WTC11 (cell line): ENCODE results near the gene GABRG3. TPM values are rescaled to one million over a fixed set of nuclear protein-coding genes. Genes with fewer than 3 reads are reported as not detected.
A peak's percentile ranks its signal among the peaks of the same experiment; 100 is the strongest.

Source experiments
- ATAC-seq: fragments of 200-7000 bp; cut with Tn5 transposase; 2 replicates; pipeline ENCODE4 v1.10.0; 2021; ENCODE audit warnings: mild to moderate bottlenecking, moderate library complexity
- CTCF ChIA-PET: fragments of 300-600 bp; sonication (Branson Sonifier 250); formaldehyde crosslinking; loops from one replicate; lab custom pipeline; 2021; ENCODE audit warnings: antibody characterized with exemption; lab: Charles Lee
- POLR2A ChIA-PET: fragments of 350-600 bp; sonication (Branson Sonifier 250); formaldehyde crosslinking; loops from one replicate; lab custom pipeline; 2021; ENCODE audit warnings: antibody characterized with exemption; lab: Charles Lee
- DNase-seq: peaks from one replicate; pipeline ENCODE4 v3.0.0; 2021; ENCODE audit warnings: low spot score
- H3K27ac Mint-ChIP-seq: 2 replicates; pipeline ENCODE4 v1.8.0; 2021; ENCODE audit warnings: mixed read lengths
- H3K27me3 Mint-ChIP-seq: 2 replicates; pipeline ENCODE4 v1.8.0; 2021; ENCODE audit warnings: low read depth, mild to moderate bottlenecking, moderate library complexity, mixed read lengths
- H3K36me3 Mint-ChIP-seq: 2 replicates; pipeline ENCODE4 v1.8.0; 2021; ENCODE audit warnings: mixed read lengths
- H3K4me1 Mint-ChIP-seq: 2 replicates; pipeline ENCODE4 v1.8.0; 2022; ENCODE audit warnings: mixed read lengths
- H3K4me3 Mint-ChIP-seq: 2 replicates; pipeline ENCODE4 v1.8.0; 2021; ENCODE audit warnings: mild to moderate bottlenecking, moderate library complexity, mixed read lengths
- H3K9me3 Mint-ChIP-seq: 2 replicates; pipeline ENCODE4 v1.8.0; 2021; ENCODE audit warnings: mixed read lengths
- ATF2 ChIP-seq: sonication (generic); formaldehyde crosslinking; IDR thresholded peaks from 2 replicates; pipeline ENCODE4 v1.8.1; 2022; ENCODE audit warnings: low read depth, missing genetic modification reagents, borderline replicate concordance
- ATF6 ChIP-seq: sonication (generic); formaldehyde crosslinking; IDR thresholded peaks from 2 replicates; pipeline ENCODE4 v1.8.1; 2023; ENCODE audit warnings: mild to moderate bottlenecking, missing genetic modification reagents
- CBFB ChIP-seq: sonication (generic); formaldehyde crosslinking; IDR thresholded peaks from 2 replicates; pipeline ENCODE4 v1.8.1; 2022; ENCODE audit warnings: mild to moderate bottlenecking, low read depth, missing genetic modification reagents
- ELF4 ChIP-seq: sonication (generic); formaldehyde crosslinking; IDR thresholded peaks from 2 replicates; pipeline ENCODE4 v1.8.1; 2022; ENCODE audit warnings: low read depth, mild to moderate bottlenecking, moderate library complexity, missing genetic modification reagents
- ESRRA ChIP-seq: sonication (generic); formaldehyde crosslinking; IDR thresholded peaks from 2 replicates; pipeline ENCODE4 v1.8.1; 2022; ENCODE audit warnings: mild to moderate bottlenecking, missing genetic modification reagents, borderline replicate concordance
- FOXK1 ChIP-seq: sonication (generic); formaldehyde crosslinking; IDR thresholded peaks from 2 replicates; pipeline ENCODE4 v1.8.0; 2022; ENCODE audit warnings: mild to moderate bottlenecking, moderate library complexity, missing genetic modification reagents
- HMGXB4 ChIP-seq: sonication (generic); formaldehyde crosslinking; IDR thresholded peaks from 2 replicates; pipeline ENCODE4 v1.8.1; 2023; ENCODE audit warnings: mild to moderate bottlenecking, moderate library complexity, missing genetic modification reagents
- KAT7 ChIP-seq: sonication (generic); formaldehyde crosslinking; IDR thresholded peaks from 2 replicates; pipeline ENCODE4 v1.8.1; 2023; ENCODE audit warnings: missing genetic modification reagents, mild to moderate bottlenecking, borderline replicate concordance
- NFE2L1 ChIP-seq: sonication (generic); formaldehyde crosslinking; IDR thresholded peaks from 2 replicates; pipeline ENCODE4 v1.8.1; 2023; ENCODE audit warnings: missing genetic modification reagents
- RELA ChIP-seq: sonication (generic); formaldehyde crosslinking; IDR thresholded peaks from 2 replicates; pipeline ENCODE4 v1.8.1; 2022; ENCODE audit warnings: missing genetic modification reagents, mild to moderate bottlenecking, borderline replicate concordance
- TCF7 ChIP-seq: sonication (generic); formaldehyde crosslinking; IDR thresholded peaks from 2 replicates; pipeline ENCODE4 v1.8.0; 2022; ENCODE audit warnings: mild to moderate bottlenecking, low read depth, missing genetic modification reagents, moderate library complexity
- ZBTB21 ChIP-seq: sonication (generic); formaldehyde crosslinking; IDR thresholded peaks from 2 replicates; pipeline ENCODE4 v1.8.1; 2023; ENCODE audit warnings: mild to moderate bottlenecking, missing genetic modification reagents, borderline replicate concordance
- ZNF138 ChIP-seq: sonication (generic); formaldehyde crosslinking; conservative IDR thresholded peaks from 2 replicates; pipeline ENCODE4 v1.8.1; 2022; ENCODE audit warnings: mild to moderate bottlenecking, moderate library complexity, missing genetic modification reagents
- ZNF263 ChIP-seq: sonication (generic); formaldehyde crosslinking; IDR thresholded peaks from 2 replicates; pipeline ENCODE4 v1.8.1; 2022; ENCODE audit warnings: low read depth, mild to moderate bottlenecking, moderate library complexity, missing genetic modification reagents
- ZNF317 ChIP-seq: sonication (generic); formaldehyde crosslinking; IDR thresholded peaks from 2 replicates; pipeline ENCODE4 v1.8.1; 2023; ENCODE audit warnings: low read depth, mild to moderate bottlenecking, moderate library complexity, missing genetic modification reagents, borderline replicate concordance
- ZNF423 ChIP-seq: fragments of 250-450 bp; sonication (Bioruptor Pico); IDR thresholded peaks from 2 replicates; pipeline ENCODE4 v2.1.2; 2022; ENCODE audit warnings: mild to moderate bottlenecking, moderate library complexity
- ZNF532 ChIP-seq: fragments of 250-450 bp; sonication (Bioruptor Pico); IDR thresholded peaks from 2 replicates; pipeline ENCODE4 v1.9.0; 2021; ENCODE audit warnings: mild to moderate bottlenecking, borderline replicate concordance
- total RNA-seq: library from RNA; stranded (reverse); gene quantifications from 3 replicates; pipeline ENCODE4 v1.2.3, GENCODE V29; 2021
- TF ChIP-seq, protein P1 (sequence below): fragments of 250-450 bp; sonication (Bioruptor Pico); IDR thresholded peaks from 2 replicates; pipeline ENCODE4 v1.8.0; 2021; ENCODE audit warnings: mild to moderate bottlenecking
- TF ChIP-seq, protein P2 (sequence below): sonication (generic); formaldehyde crosslinking; IDR thresholded peaks from 2 replicates; pipeline ENCODE4 v1.8.1; 2022; ENCODE audit warnings: mild to moderate bottlenecking, moderate library complexity, missing genetic modification reagents
- TF ChIP-seq, protein P3 (sequence below): sonication (generic); formaldehyde crosslinking; IDR thresholded peaks from 2 replicates; pipeline ENCODE4 v1.8.0; 2022; ENCODE audit warnings: mild to moderate bottlenecking, missing genetic modification reagents

Gene GABRG3
- total RNA-seq, 1 experiment from 2014 or later: 0.72 TPM

- no peaks in the 10 kb centered on the region for H3K36me3 Mint-ChIP-seq
- peak; percentile 47 for ATAC-seq
- H3K27me3 Mint-ChIP-seq: peaks cover 72% of the 10 kb centered on the region
- TF ChIP-seq HMGXB4 (CRISPR knock-in tag) (peak; percentile 82; the same call in 1 of the 2 replicates), ZNF423 (CRISPR knock-in tag) (0 out of 2 replicates have a peak, but pooled peaks have one; percentile 30), FOXK1 (CRISPR knock-in tag) (0 out of 2 replicates have a peak, but pooled peaks have one; percentile 22), NFE2L1 (CRISPR knock-in tag) (no peak)
- TF ChIP-seq, all 79 proteins: peak for 3
- no peaks in the 10 kb centered on the region for H3K9me3 Mint-ChIP-seq
- POLR2A ChIA-PET: no interaction called here
- DNase-seq: peak; percentile 49
- CTCF ChIA-PET: interaction anchor here (1.0 to 5.4 kb wide), 8 partner anchors 14 to 388 kb away, joined by 3 to 78 read pairs (median 4); no protein-coding TSS in a partner anchor
- H3K27ac Mint-ChIP-seq: no peak overlapping the region
- H3K4me1 Mint-ChIP-seq: peaks cover 7% of the 10 kb centered on the region
- peak overlapping the region; percentile 61 for H3K4me3 Mint-ChIP-seq
Measured at GRCh38 chr15:26971271-26972018, 464 bp downstream of the GABRG3 start.

DNA sequence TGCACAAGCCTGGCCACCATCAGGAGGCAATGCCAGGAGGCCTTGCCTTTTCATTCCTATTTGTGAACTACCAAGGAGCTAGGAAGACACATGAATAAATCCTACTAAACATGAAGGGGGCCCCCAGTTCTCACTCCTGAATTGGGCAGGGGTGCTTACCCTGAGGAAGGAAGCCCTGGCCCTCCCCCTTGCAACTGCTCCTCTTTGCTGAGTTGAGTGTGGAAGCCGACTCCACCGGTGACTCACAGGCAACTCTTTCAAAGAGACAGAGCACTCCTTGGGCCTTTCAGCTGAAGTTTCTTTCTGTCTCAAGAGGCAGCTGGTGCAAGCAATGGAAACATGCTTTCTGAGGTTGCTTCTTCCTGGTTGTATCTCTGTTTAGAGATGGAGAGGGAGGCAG lies 1.7 kb downstream of the GABRG3 start:
- Mint-ChIP-seq H3K4me3 (peak overlapping the region; percentile 61), H3K4me1 (peaks cover 7% of the 10 kb centered on the region), H3K27ac (no peak overlapping the region), H3K36me3 (no peaks in the 10 kb centered on the region), H3K27me3 (peaks cover 60% of the 10 kb centered on the region), H3K9me3 (no peaks in the 10 kb centered on the region)
- POLR2A ChIA-PET: no interaction called here
- ATAC-seq (no peak), DNase-seq (no peak)
- CTCF ChIA-PET: interaction anchor here (0.6 to 5.4 kb wide), 4 partner anchors 13 to 386 kb away, joined by 4 to 78 read pairs (median 21); no protein-coding TSS in a partner anchor
- TF ChIP-seq ZNF532 (CRISPR knock-in tag) (no peak), ZNF317 (CRISPR knock-in tag) (no peak), ESRRA (no peak), ZNF138 (CRISPR knock-in tag) (no peak), TCF7 (CRISPR knock-in tag) (no peak), ZNF263 (CRISPR knock-in tag) (no peak), ATF2 (CRISPR knock-in tag) (no peak), CBFB (CRISPR knock-in tag) (no peak), KAT7 (no peak), RELA (CRISPR knock-in tag) (no peak), ATF6 (no peak), ZBTB21 (CRISPR knock-in tag) (no peak), ELF4 (CRISPR knock-in tag) (no peak)
- TF ChIP-seq, protein P1, sequence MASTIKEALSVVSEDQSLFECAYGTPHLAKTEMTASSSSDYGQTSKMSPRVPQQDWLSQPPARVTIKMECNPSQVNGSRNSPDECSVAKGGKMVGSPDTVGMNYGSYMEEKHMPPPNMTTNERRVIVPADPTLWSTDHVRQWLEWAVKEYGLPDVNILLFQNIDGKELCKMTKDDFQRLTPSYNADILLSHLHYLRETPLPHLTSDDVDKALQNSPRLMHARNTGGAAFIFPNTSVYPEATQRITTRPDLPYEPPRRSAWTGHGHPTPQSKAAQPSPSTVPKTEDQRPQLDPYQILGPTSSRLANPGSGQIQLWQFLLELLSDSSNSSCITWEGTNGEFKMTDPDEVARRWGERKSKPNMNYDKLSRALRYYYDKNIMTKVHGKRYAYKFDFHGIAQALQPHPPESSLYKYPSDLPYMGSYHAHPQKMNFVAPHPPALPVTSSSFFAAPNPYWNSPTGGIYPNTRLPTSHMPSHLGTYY: no peak
- TF ChIP-seq, protein P2, sequence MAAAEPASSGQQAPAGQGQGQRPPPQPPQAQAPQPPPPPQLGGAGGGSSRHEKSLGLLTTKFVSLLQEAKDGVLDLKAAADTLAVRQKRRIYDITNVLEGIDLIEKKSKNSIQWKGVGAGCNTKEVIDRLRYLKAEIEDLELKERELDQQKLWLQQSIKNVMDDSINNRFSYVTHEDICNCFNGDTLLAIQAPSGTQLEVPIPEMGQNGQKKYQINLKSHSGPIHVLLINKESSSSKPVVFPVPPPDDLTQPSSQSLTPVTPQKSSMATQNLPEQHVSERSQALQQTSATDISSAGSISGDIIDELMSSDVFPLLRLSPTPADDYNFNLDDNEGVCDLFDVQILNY: no peak
- TF ChIP-seq, protein P3, sequence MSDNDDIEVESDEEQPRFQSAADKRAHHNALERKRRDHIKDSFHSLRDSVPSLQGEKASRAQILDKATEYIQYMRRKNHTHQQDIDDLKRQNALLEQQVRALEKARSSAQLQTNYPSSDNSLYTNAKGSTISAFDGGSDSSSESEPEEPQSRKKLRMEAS (CRISPR knock-in tag): no peak
